ENCODE data around the gene PRPF4.

Gene PRPF4

GRCh38 chr9:113310538-113310937 lies 35.1 kb downstream of the PRPF4 start:
- DNase-seq (ENCODE audit: low read depth in 1 of 2, low spot score in 1 of 2): no peak

- DNase-seq (ENCODE audit: low read depth in 1 of 2, low spot score in 1 of 2): no peak
Measured at GRCh38 chr9:113311961-113312360, 36.5 kb downstream of the PRPF4 start.

GRCh38 chr9:113313261-113313660 lies 37.8 kb downstream of the PRPF4 start:
- DNase-seq (ENCODE audit: low read depth in 1 of 2, low spot score in 1 of 2): no peak

GRCh38 chr9:113315231-113315630 lies 39.8 kb downstream of the PRPF4 start:
- DNase-seq (ENCODE audit: low read depth in 1 of 2, low spot score in 1 of 2): no peak

- DNase-seq (ENCODE audit: low read depth in 1 of 2, low spot score in 1 of 2): no peak
Measured at GRCh38 chr9:113316030-113316429, 40.6 kb downstream of the PRPF4 start.

GRCh38 chr9:113317777-113318176 lies 42.3 kb downstream of the PRPF4 start:
- no peak for DNase-seq (ENCODE audit: low read depth in 1 of 2, low spot score in 1 of 2)

GRCh38 chr9:113319054-113319453 lies 43.6 kb downstream of the PRPF4 start:
- no peak for DNase-seq (ENCODE audit: low read depth in 1 of 2, low spot score in 1 of 2)

GRCh38 chr9:113320051-113320450 lies 44.6 kb downstream of the PRPF4 start:
- no peak for DNase-seq (ENCODE audit: low read depth in 1 of 2, low spot score in 1 of 2)

- DNase-seq (ENCODE audit: low read depth in 1 of 2, low spot score in 1 of 2): no peak
Measured at GRCh38 chr9:113322671-113323070, 47.2 kb downstream of the PRPF4 start.

- no peak for DNase-seq (ENCODE audit: low read depth in 1 of 2, low spot score in 1 of 2)
Measured at GRCh38 chr9:113326230-113326629, 50.8 kb downstream of the PRPF4 start.

GRCh38 chr9:113328045-113328782 lies 52.8 kb downstream of the PRPF4 start:
- no peak for DNase-seq (ENCODE audit: low read depth in 1 of 2, low spot score in 1 of 2)

GRCh38 chr9:113331780-113332179 lies 56.3 kb downstream of the PRPF4 start:
- no peak for DNase-seq (ENCODE audit: low read depth in 1 of 2, low spot score in 1 of 2)

- DNase-seq (ENCODE audit: low read depth in 1 of 2, low spot score in 1 of 2): no peak
Measured at GRCh38 chr9:113337714-113338113, 62.3 kb downstream of the PRPF4 start.

- DNase-seq (ENCODE audit: low read depth in 1 of 2, low spot score in 1 of 2): peak; percentile 54 to 76
Measured at GRCh38 chr9:113340011-113340699, 64.7 kb downstream of the PRPF4 start, which contains the start of gene WDR31. Gene WDR31, minus strand, starts transcription at chr9:113340275. Its CDS starts 8,253 bp downstream, at chr9:113332022.

GRCh38 chr9:113341712-113342410 lies 66.4 kb downstream of the PRPF4 start:
- no peak for DNase-seq (ENCODE audit: low read depth in 1 of 2, low spot score in 1 of 2)
